PC-3 (cell line): ENCODE measurements around the gene FBXO15.

Experiments used
- EZH2 ChIP-seq: fragments of 300-600 bp; sonication (generic); IDR thresholded peaks from one replicate; pipeline ENCODE4 v1.6.1; 2017; ENCODE audit warnings: antibody characterized with exemption, mild to moderate bottlenecking, low read length; ENCODE audit not compliant: unreplicated experiment
- EZH2phosphoT487 ChIP-seq: fragments of 300-600 bp; sonication (generic); IDR thresholded peaks from 2 replicates; pipeline ENCODE4 v1.6.1; 2018; ENCODE audit warnings: mild to moderate bottlenecking, antibody characterized with exemption, low read length, borderline replicate concordance
- TF ChIP-seq, protein P1 (sequence below): fragments of 300-600 bp; sonication (generic); conservative IDR thresholded peaks from 2 replicates; pipeline ENCODE4 v1.5.1; 2017; ENCODE audit warnings: antibody characterized with exemption, low read depth, mild to moderate bottlenecking, low read length

DNA sequence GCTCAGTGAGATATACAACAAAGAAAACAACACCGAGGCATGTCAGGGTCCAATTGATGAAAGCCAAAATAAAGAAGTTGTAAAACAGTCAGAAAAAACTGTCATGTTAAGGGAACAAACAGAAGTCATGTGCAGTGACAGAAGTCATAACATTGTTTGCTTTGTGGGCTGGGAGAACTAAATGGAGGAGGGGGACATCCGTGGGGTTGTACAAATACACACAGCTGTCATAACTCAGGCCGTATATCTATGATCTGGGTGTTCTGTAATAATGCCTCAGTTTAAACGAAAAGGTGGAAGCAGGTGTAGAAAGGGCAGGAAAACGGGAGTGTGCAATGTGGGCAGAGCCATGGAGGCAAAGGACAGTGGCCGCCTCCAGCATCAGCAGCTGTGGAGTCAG, 28.0 kb upstream of the FBXO15 start:
- no peak for TF ChIP-seq EZH2
- TF ChIP-seq, protein P1, sequence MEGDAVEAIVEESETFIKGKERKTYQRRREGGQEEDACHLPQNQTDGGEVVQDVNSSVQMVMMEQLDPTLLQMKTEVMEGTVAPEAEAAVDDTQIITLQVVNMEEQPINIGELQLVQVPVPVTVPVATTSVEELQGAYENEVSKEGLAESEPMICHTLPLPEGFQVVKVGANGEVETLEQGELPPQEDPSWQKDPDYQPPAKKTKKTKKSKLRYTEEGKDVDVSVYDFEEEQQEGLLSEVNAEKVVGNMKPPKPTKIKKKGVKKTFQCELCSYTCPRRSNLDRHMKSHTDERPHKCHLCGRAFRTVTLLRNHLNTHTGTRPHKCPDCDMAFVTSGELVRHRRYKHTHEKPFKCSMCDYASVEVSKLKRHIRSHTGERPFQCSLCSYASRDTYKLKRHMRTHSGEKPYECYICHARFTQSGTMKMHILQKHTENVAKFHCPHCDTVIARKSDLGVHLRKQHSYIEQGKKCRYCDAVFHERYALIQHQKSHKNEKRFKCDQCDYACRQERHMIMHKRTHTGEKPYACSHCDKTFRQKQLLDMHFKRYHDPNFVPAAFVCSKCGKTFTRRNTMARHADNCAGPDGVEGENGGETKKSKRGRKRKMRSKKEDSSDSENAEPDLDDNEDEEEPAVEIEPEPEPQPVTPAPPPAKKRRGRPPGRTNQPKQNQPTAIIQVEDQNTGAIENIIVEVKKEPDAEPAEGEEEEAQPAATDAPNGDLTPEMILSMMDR = no peak
- TF ChIP-seq EZH2phosphoT487 = no peak
